Vagina (tissue), 2 donors: ENCODE measurements around the gene SYNDIG1. TPM values are rescaled to one million over a fixed set of nuclear protein-coding genes. Genes with fewer than 3 reads are reported as not detected.

Source experiments
- DNase-seq, 2 donors: peaks; one replicate each; pipeline ENCODE4 v3.0.0-alpha.2; 2017; ENCODE audit errors: extremely low spot score in 2 of 2
- H3K27ac ChIP-seq: fragments of 200-600 bp; sonication (generic); one replicate; pipeline ENCODE4 v1.5.1; 2019
- H3K27me3 ChIP-seq: fragments of 200-600 bp; sonication (generic); one replicate; pipeline ENCODE4 v1.5.1; 2019
- H3K36me3 ChIP-seq, 2 donors: fragments of 200-600 bp; sonication (generic); one replicate each; pipeline ENCODE4 v1.5.1; 2017 to 2019
- H3K4me1 ChIP-seq: fragments of 200-600 bp; sonication (generic); one replicate; pipeline ENCODE4 v1.5.1; 2019
- H3K4me3 ChIP-seq, 2 donors: fragments of 200-600 bp; sonication (generic); 1 replicate in 1 of 2; 2 replicates in 1 of 2; pipeline ENCODE4 v1.5.1; 2016 to 2019
- H3K9me3 ChIP-seq: fragments of 200-600 bp; sonication (generic); one replicate; pipeline ENCODE4 v1.5.1; 2019
- CTCF ChIP-seq, 3 experiments: fragments of 450-650 bp in 2 of 3; fragments of 200-600 bp in 1 of 3; sonication (generic) in 1 of 3; IDR thresholded peaks; one replicate each; pipeline ENCODE4 v1.5.1; 2017 to 2019; ENCODE audit warnings: antibody characterized with exemption in 3 of 3, mild to moderate bottlenecking in 2 of 3, moderate library complexity in 2 of 3
- POLR2A ChIP-seq, 2 donors: fragments of 450-650 bp; IDR thresholded peaks; one replicate each; pipeline ENCODE4 v1.6.1; 2017; ENCODE audit warnings: antibody characterized with exemption in 2 of 2, mild to moderate bottlenecking in 2 of 2, moderate library complexity in 2 of 2
- POLR2AphosphoS5 ChIP-seq, 2 donors: sonication (generic); formaldehyde crosslinking; IDR thresholded peaks; one replicate each; pipeline ENCODE4 v1.9.0; 2017; ENCODE audit warnings: antibody characterized with exemption in 2 of 2, mild to moderate bottlenecking in 2 of 2, low read depth in 1 of 2; ENCODE audit not compliant: insufficient read depth in 1 of 2
- intact Hi-C: fragments of 100-400 bp; cut with DNase I; formaldehyde crosslinking; loops from one replicate; pipeline ENCODE4 v1.15.1; 2023
- total RNA-seq: library from RNA; depleted of rRNA; stranded (reverse); fragments of >200 nt; gene quantifications from one replicate; pipeline ENCODE4 v1.2.3, GENCODE V29; 2016

Gene SYNDIG1
- total RNA-seq, 1 donor from 2014 or later, result 3.2 TPM

- Histone ChIP-seq H3K4me3 (no peak overlapping the region), H3K36me3 (no peaks in the 10 kb centered on the region), H3K27me3 (no peaks in the 10 kb centered on the region), H3K9me3 (no peaks in the 10 kb centered on the region), H3K27ac (no peak overlapping the region), H3K4me1 (no peaks in the 10 kb centered on the region)
- intact Hi-C loops, result no loop called here
- DNase-seq, result peak in 1 of 2 donors; percentile 49
- TF ChIP-seq CTCF (IDR thresholded peaks at IDR 0.05) (no peak), POLR2AphosphoS5 (IDR thresholded peaks at IDR 0.05; ENCODE audit: insufficient read depth in 1 of 2, low read depth in 1 of 2) (no peak), POLR2A (IDR thresholded peaks at IDR 0.05) (no peak)
Measured at GRCh38 chr20:24518515-24518914, 49.1 kb downstream of the SYNDIG1 start.

GRCh38 chr20:24519476-24519875 lies 50.0 kb downstream of the SYNDIG1 start:
- Histone ChIP-seq H3K27ac (no peak overlapping the region), H3K27me3 (no peaks in the 10 kb centered on the region), H3K4me3 (no peak overlapping the region), H3K9me3 (no peaks in the 10 kb centered on the region), H3K36me3 (no peaks in the 10 kb centered on the region), H3K4me1 (no peaks in the 10 kb centered on the region)
- DNase-seq, result peak in 1 of 2 donors; percentile 32
- intact Hi-C loops, result no loop called here
- TF ChIP-seq POLR2AphosphoS5 (IDR thresholded peaks at IDR 0.05; ENCODE audit: insufficient read depth in 1 of 2, low read depth in 1 of 2) (no peak), POLR2A (IDR thresholded peaks at IDR 0.05) (no peak), CTCF (IDR thresholded peaks at IDR 0.05) (no peak)

DNA sequence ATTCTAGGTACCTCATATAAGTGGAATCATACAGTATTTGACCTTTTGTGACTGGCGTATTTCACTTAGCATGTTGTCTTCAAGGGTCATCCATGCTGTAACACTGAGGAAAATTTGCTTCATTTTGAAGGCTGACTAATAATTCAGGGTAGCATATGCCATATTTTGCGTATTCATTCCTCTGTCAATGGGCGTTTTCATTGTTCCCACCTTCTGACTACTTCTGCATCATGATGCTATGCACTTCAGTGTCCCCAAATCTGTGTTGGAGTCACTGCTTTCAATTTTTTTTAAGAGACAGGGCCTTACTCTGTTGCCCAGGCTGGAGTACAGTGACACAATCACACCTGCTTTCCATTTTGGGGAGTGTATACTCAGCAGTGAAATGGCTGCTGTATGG lies 51.6 kb downstream of the SYNDIG1 start:
- no peak overlapping the region for H3K4me3 ChIP-seq
- H3K4me1 ChIP-seq, result no peaks in the 10 kb centered on the region
- intact Hi-C loops, result no loop called here
- TF ChIP-seq POLR2A (IDR thresholded peaks at IDR 0.05), result no peak
- no peak for TF ChIP-seq POLR2AphosphoS5 (IDR thresholded peaks at IDR 0.05; ENCODE audit: insufficient read depth in 1 of 2, low read depth in 1 of 2)
- TF ChIP-seq CTCF (IDR thresholded peaks at IDR 0.05), result no peak
- peak in 1 of 2 donors; percentile 42 for DNase-seq
- no peak overlapping the region for H3K27ac ChIP-seq
- no peaks in the 10 kb centered on the region for H3K9me3 ChIP-seq
- H3K36me3 ChIP-seq, result no peaks in the 10 kb centered on the region
- H3K27me3 ChIP-seq, result no peaks in the 10 kb centered on the region

DNA sequence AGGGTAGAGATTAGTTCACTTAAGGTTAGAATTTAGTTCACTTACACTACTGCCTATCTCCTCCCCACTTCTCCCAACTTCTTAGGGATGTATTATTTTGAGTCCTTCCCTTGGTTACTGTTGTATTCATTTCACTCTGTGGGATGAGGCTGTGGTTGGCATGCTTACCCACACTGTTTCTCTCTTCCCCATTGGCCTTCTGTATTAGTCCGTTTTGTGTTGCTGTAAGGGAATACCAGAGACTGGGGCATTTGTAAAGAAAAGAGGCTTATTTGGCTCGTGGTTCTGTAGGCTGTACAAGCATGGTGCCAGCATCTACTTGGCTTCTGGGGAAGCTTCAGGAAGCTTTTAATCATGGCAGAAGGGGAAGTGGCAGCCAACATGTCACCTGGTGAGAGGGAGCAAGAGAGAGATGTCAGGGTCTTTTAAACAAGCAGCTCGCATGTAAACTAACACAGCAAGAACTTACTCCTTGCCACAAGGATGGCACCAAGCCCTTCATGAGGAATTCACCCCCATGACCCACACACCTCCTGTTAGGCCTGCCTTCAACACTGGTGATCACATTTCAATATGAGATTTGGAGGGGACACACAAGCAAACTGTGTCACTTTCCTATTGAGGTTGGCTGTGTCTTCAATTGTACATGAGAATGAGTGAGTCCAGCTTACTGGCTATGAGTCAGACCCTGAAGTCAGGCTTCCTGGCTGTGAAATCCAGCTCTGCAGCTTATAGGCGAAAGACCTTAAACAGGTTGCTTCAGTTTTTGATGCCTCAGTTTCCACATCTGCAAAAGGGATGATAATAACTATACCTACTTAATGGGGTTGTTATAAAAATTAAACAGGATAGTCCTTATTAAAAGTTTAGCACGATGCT lies 53.3 kb downstream of the SYNDIG1 start:
- Histone ChIP-seq H3K4me1 (no peaks in the 10 kb centered on the region), H3K9me3 (no peaks in the 10 kb centered on the region), H3K27me3 (no peaks in the 10 kb centered on the region), H3K27ac (no peak overlapping the region), H3K4me3 (no peak overlapping the region), H3K36me3 (no peaks in the 10 kb centered on the region)
- TF ChIP-seq POLR2A (IDR thresholded peaks at IDR 0.05), result no peak
- TF ChIP-seq POLR2AphosphoS5 (IDR thresholded peaks at IDR 0.05; ENCODE audit: insufficient read depth in 1 of 2, low read depth in 1 of 2), result no peak
- no peak for TF ChIP-seq CTCF (IDR thresholded peaks at IDR 0.05)
- peak in 1 of 2 donors; percentile 64 for DNase-seq
- intact Hi-C loops, result no loop called here

DNA sequence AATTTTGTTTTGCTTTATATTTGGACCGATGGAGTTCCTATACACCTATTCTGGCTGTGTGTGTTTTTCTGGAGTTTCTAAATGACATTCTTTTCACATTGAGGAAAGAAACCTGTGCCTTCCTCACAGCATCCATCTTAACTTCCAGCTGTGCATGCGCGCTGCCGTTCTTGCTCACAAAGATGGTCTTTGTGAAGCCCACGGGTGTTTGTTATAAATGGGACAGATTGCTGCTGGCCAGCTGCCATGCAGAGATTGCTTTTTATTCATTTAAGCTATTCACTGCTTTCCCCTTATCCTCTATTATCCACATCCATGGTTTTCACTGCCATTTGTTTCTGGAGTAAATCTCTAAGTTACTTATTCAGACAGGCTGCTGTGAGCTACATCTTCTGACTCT lies 54.2 kb downstream of the SYNDIG1 start:
- no peaks in the 10 kb centered on the region for H3K36me3 ChIP-seq
- no peaks in the 10 kb centered on the region for H3K9me3 ChIP-seq
- no peak overlapping the region for H3K27ac ChIP-seq
- no peak overlapping the region for H3K4me3 ChIP-seq
- no peaks in the 10 kb centered on the region for H3K4me1 ChIP-seq
- DNase-seq, result no peak
- intact Hi-C loops, result no loop called here
- no peaks in the 10 kb centered on the region for H3K27me3 ChIP-seq
- TF ChIP-seq POLR2A (IDR thresholded peaks at IDR 0.05) (no peak), CTCF (IDR thresholded peaks at IDR 0.05) (no peak), POLR2AphosphoS5 (IDR thresholded peaks at IDR 0.05; ENCODE audit: insufficient read depth in 1 of 2, low read depth in 1 of 2) (no peak)
